IMR-90 (cell line): ENCODE results near the gene PLXNA4. TPM values are rescaled to one million over a fixed set of nuclear protein-coding genes. Genes with fewer than 3 reads are reported as not detected.

Experiments
- ATAC-seq: fragments of 200-7000 bp; cut with Tn5 transposase; 2 replicates; pipeline ENCODE4 v1.9.1; 2020; ENCODE audit warnings: low read depth, mild to moderate bottlenecking, moderate library complexity
- BruUV-seq: library from RNA; stranded (reverse); fragments of 400-500 nt; replicated peaks from 2 replicates; lab custom pipeline; 2021; lab: Mats Ljungman, UMichigan
- CTCF ChIA-PET: fragments of 300-600 bp; formaldehyde crosslinking; extraction: SDS; loops from one replicate; lab custom pipeline; 2021; ENCODE audit warnings: antibody characterized with exemption; lab: Yijun Ruan, JAX
- POLR2A ChIA-PET: fragments of 300-600 bp; sonication (Branson Sonifier 250); formaldehyde crosslinking; loops from one replicate; lab custom pipeline; 2022; ENCODE audit warnings: antibody characterized with exemption; ENCODE audit not compliant: unreplicated experiment; lab: Charles Lee
- DNase-seq: peaks from one replicate; pipeline ENCODE4 v3.0.0; 2013
- H2AFZ ChIP-seq: replicated peaks from 2 replicates; pipeline ENCODE3; 2013; ENCODE audit warnings: low read length, mild to moderate bottlenecking; ENCODE audit not compliant: poor library complexity
- H2AK5ac ChIP-seq: 2 replicates; pipeline ENCODE4 v1.6.1; 2013; ENCODE audit warnings: low read depth, low read length, inconsistent platforms
- H2AK9ac ChIP-seq: replicated peaks from 2 replicates; pipeline ENCODE3; 2013; ENCODE audit warnings: mild to moderate bottlenecking, low read depth, low read length, moderate library complexity; ENCODE audit not compliant: poor library complexity
- H2BK120ac ChIP-seq: 2 replicates; pipeline ENCODE4 v1.6.1; 2013; ENCODE audit warnings: low read depth, low read length, inconsistent platforms
- H2BK15ac ChIP-seq: 3 replicates; pipeline ENCODE4 v1.6.1; 2013; ENCODE audit warnings: low read depth, low read length, inconsistent platforms
- H2BK20ac ChIP-seq: 2 replicates; pipeline ENCODE4 v1.6.1; 2013; ENCODE audit warnings: low read depth, mild to moderate bottlenecking, inconsistent platforms, low read length, moderate library complexity
- H2BK5ac ChIP-seq: 2 replicates; pipeline ENCODE4 v1.6.1; 2013; ENCODE audit warnings: mild to moderate bottlenecking, low read depth, low read length, inconsistent platforms; ENCODE audit not compliant: poor library complexity, severe bottlenecking
- H3K14ac ChIP-seq: replicated peaks from 2 replicates; pipeline ENCODE4 v1.6.1; 2013; ENCODE audit warnings: low read depth, low read length, inconsistent platforms
- H3K18ac ChIP-seq: 2 replicates; pipeline ENCODE4 v1.6.1; 2013; ENCODE audit warnings: low read depth, low read length, control low read depth
- H3K23ac ChIP-seq: 2 replicates; pipeline ENCODE4 v1.6.1; 2013; ENCODE audit warnings: low read depth, low read length, inconsistent platforms
- H3K27ac ChIP-seq: 2 replicates; pipeline ENCODE4 v1.5.1; 2013; ENCODE audit warnings: mild to moderate bottlenecking, control low read depth, low read length; ENCODE audit not compliant: insufficient read depth
- H3K27me3 ChIP-seq: 2 replicates; pipeline ENCODE4 v1.6.1; 2013; ENCODE audit warnings: low read length; ENCODE audit not compliant: control insufficient read depth, insufficient read depth
- H3K36me3 ChIP-seq: 2 replicates; pipeline ENCODE4 v1.6.1; 2013; ENCODE audit warnings: low read length, mixed read lengths; ENCODE audit not compliant: control insufficient read depth, insufficient read depth
- H3K4ac ChIP-seq: 2 replicates; pipeline ENCODE4 v1.6.1; 2013; ENCODE audit warnings: low read depth, low read length, inconsistent platforms
- H3K4me1 ChIP-seq: 2 replicates; pipeline ENCODE4 v1.6.1; 2013; ENCODE audit warnings: low read length, mixed read lengths; ENCODE audit not compliant: control insufficient read depth, insufficient read depth
- H3K4me2 ChIP-seq: 2 replicates; pipeline ENCODE4 v1.6.1; 2013; ENCODE audit warnings: low read depth, mild to moderate bottlenecking, control low read depth, low read length, moderate library complexity
- H3K4me3 ChIP-seq: 2 replicates; pipeline ENCODE4 v1.5.1; 2013; ENCODE audit warnings: low read depth, mild to moderate bottlenecking, control low read depth, low read length, moderate library complexity; ENCODE audit not compliant: insufficient read depth
- H3K56ac ChIP-seq: 2 replicates; pipeline ENCODE4 v1.6.1; 2013; ENCODE audit warnings: low read length, inconsistent platforms; ENCODE audit not compliant: insufficient read depth; ENCODE audit errors: extremely low read depth
- H3K79me1 ChIP-seq, 2 experiments: 2 replicates each; pipeline ENCODE4 v1.6.1; 2013; ENCODE audit warnings: low read length in 2 of 2, inconsistent platforms in 1 of 2, low read depth in 1 of 2
- H3K9ac ChIP-seq: 2 replicates; pipeline ENCODE4 v1.6.1; 2013; ENCODE audit warnings: low read depth, low read length, control low read depth
- H3K9me1 ChIP-seq: 2 replicates; pipeline ENCODE4 v1.6.1; 2013; ENCODE audit warnings: low read length, inconsistent platforms; ENCODE audit not compliant: insufficient read depth
- H3K9me3 ChIP-seq: 2 replicates; pipeline ENCODE4 v1.6.1; 2013; ENCODE audit warnings: low read length; ENCODE audit not compliant: control insufficient read depth, insufficient read depth
- H4K20me1 ChIP-seq: 2 replicates; pipeline ENCODE4 v1.6.1; 2013; ENCODE audit warnings: low read length, inconsistent platforms; ENCODE audit not compliant: insufficient read depth
- H4K5ac ChIP-seq: 2 replicates; pipeline ENCODE4 v1.6.1; 2013; ENCODE audit warnings: mild to moderate bottlenecking, low read depth, low read length, control low read depth
- H4K8ac ChIP-seq, 2 experiments: 2 replicates each; pipeline ENCODE4 v1.6.1; 2013; ENCODE audit warnings: low read depth in 2 of 2, low read length in 2 of 2, control low read depth in 1 of 2, inconsistent platforms in 1 of 2
- H4K91ac ChIP-seq: 2 replicates; pipeline ENCODE4 v1.6.1; 2013; ENCODE audit warnings: low read depth, low read length, inconsistent platforms; ENCODE audit not compliant: insufficient read depth
- CEBPB ChIP-seq: IDR thresholded peaks from 2 replicates; pipeline ENCODE4 v1.6.1; 2012; ENCODE audit warnings: low read depth, low read length, improper control_type of control experiment
- FOS ChIP-seq: fragments of 150-350 bp; IDR thresholded peaks from 2 replicates; pipeline ENCODE4 v1.6.1; 2016; ENCODE audit warnings: low read depth, low read length
- RAD21 ChIP-seq: IDR thresholded peaks from 2 replicates; pipeline ENCODE4 v1.6.1; 2012; ENCODE audit warnings: low read length, improper control_type of control experiment
- USF2 ChIP-seq: fragments of 150-350 bp; IDR thresholded peaks from 2 replicates; pipeline ENCODE4 v1.6.1; 2017; ENCODE audit warnings: mild to moderate bottlenecking, antibody characterized with exemption, low read length, low read depth
- WGBS, 2 experiments: methylation state at CpG; one replicate each; pipeline versions ENCODE4 v1.1.5 to v1.1.7; 2013; ENCODE audit warnings: missing lambda C conversion rate in 2 of 2; ENCODE audit not compliant: insufficient read length in 1 of 2; ENCODE audit errors: extremely low coverage in 2 of 2; 5-methylcytosine and 5-hydroxymethylcytosine counted together
- dilution Hi-C: fragments of 300-500 bp; cut with HindIII; formaldehyde crosslinking; loops from one replicate; pipeline ENCODE4 v1.14.3; 2018; ENCODE audit warnings: low sequenced_read_pairs; ENCODE audit not compliant: unreplicated experiment
- in situ Hi-C: fragments of 300-500 bp; cut with MboI; formaldehyde crosslinking; loops from 3 replicates; pipeline ENCODE4 v1.14.3; 2019; ENCODE audit warnings: low sequenced_read_pairs, inconsistent platforms, mixed read lengths
- intact Hi-C: fragments of 100-400 bp; cut with micrococcal nuclease; formaldehyde crosslinking; loops from 2 replicates; pipeline ENCODE4 v1.10.0; 2022
- polyA plus RNA-seq, 3 experiments: library from polyadenylated mRNA; depleted of rRNA; stranded (reverse); fragments of >200 nt; gene quantifications; 2 replicates each; pipeline ENCODE4 v1.2.3, GENCODE V29; 2012; ENCODE audit warnings: low replicate concordance in 1 of 3
- total RNA-seq: library from RNA; depleted of rRNA; stranded (reverse); fragments of >200 nt; gene quantifications from 2 replicates; pipeline ENCODE4 v1.2.3, GENCODE V29; 2012

The PLXNA4 gene
- total and polyA plus RNA-seq, 2 of the 4 experiments (the other 2 are of a cell fraction) = under 0.01 TPM

- Histone ChIP-seq H3K14ac (no peak overlapping the region), H3K56ac (no peak overlapping the region), H3K4me1 (no peaks in the 10 kb centered on the region), H2AK9ac (no peak overlapping the region), H3K9ac (no peak overlapping the region), H3K36me3 (no peaks in the 10 kb centered on the region), H3K18ac (no peak overlapping the region), H2BK20ac (no peak overlapping the region), H4K5ac (no peak overlapping the region), H4K8ac (no peak overlapping the region), H3K4me2 (no peak overlapping the region), H3K4me3 (no peak overlapping the region), H4K91ac (no peak overlapping the region), H3K27me3 (no peaks in the 10 kb centered on the region), H3K27ac (no peak overlapping the region), H2AK5ac (no peak overlapping the region), H3K23ac (no peak overlapping the region), H3K9me1 (no peaks in the 10 kb centered on the region), H3K9me3 (no peaks in the 10 kb centered on the region), H3K4ac (no peak overlapping the region), H3K79me1 (no peaks in the 10 kb centered on the region), H2BK120ac (no peak overlapping the region), H2AFZ (peak overlapping the region; percentile 23), H2BK15ac (no peak overlapping the region), H2BK5ac (no peak overlapping the region), H4K20me1 (no peaks in the 10 kb centered on the region)
- ATAC-seq (no peak), DNase-seq (no peak)
- TF ChIP-seq CEBPB (no peak), USF2 (no peak), FOS (no peak), RAD21 (no peak)
- POLR2A ChIA-PET = no interaction called here
- BruUV-seq = no TSS peak
- CTCF ChIA-PET = no interaction called here
- intact Hi-C loops = no loop called here
- WGBS, 2 experiments = 48% methylated on average over 2 of the region's 6 CpGs; no CpG with 5 or more reads in 1 of the 2 experiments
- in situ Hi-C loops = no loop called here
- dilution Hi-C loops = no loop called here
Observed at GRCh38 chr7:132488634-132489302, 87.5 kb downstream of the PLXNA4 start.
